NCI-H187 (cell line): ENCODE measurements around the gene GNAT2.

Experiments used
- DNase-seq, 2 experiments: peaks; one replicate each; lab custom pipeline; 2025; lab: John Stamatoyannopoulos, UW

Gene GNAT2

GRCh38 chr1:109609881-109610280, 9.5 kb downstream of the GNAT2 start:
- DNase-seq = no peak

- no peak for DNase-seq
Measured at GRCh38 chr1:109605381-109605780, 14.0 kb downstream of the GNAT2 start.

GRCh38 chr1:109603229-109603628, 16.2 kb downstream of the GNAT2 start:
- no peak for DNase-seq

DNA sequence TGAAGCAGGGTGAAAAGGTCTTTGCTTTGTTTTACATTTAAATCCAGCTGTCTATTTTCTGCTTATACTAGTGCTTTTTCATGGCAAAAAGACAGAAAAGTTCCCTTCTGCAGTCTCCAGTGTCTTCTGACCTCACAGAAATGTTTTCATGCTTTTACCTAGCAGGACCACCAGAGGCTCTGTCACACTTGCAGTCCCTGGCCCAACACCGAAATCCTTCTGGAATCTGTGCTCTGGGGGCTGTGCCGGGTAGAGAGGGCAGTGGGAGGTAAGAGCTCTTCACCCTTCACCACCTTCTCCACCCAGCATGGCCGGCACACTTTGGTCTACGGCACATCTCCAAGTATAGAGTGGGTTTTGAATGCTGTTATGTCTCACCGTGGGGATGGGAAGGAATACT, 20.8 kb downstream of the GNAT2 start:
- DNase-seq = no peak

GRCh38 chr1:109598156-109598555, 21.3 kb downstream of the GNAT2 start:
- DNase-seq = no peak

GRCh38 chr1:109595531-109595930, 23.9 kb downstream of the GNAT2 start:
- no peak for DNase-seq

DNA sequence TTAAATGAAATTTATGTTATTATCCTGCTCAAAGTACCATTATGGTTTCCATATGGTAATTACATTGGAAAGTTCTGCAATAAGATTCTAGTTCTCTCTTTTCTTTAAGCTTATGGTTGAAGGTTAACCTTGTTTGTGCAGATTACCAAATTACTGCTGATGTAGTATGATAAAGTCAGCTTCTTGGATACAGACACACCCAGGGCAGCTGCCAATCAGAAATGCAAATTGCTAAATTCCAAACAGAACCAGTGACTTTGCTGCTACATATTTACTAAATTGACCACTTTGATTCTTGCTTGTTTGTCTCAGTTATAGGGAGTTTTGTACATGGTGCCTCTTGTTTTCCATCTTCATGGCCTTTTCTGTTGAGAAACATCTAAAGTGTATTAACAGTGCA, 26.5 kb downstream of the GNAT2 start:
- no peak for DNase-seq

- no peak for DNase-seq
Measured at GRCh38 chr1:109589679-109590078, 29.7 kb downstream of the GNAT2 start.

- no peak for DNase-seq
Measured at GRCh38 chr1:109589177-109589576, 30.2 kb downstream of the GNAT2 start.

DNA sequence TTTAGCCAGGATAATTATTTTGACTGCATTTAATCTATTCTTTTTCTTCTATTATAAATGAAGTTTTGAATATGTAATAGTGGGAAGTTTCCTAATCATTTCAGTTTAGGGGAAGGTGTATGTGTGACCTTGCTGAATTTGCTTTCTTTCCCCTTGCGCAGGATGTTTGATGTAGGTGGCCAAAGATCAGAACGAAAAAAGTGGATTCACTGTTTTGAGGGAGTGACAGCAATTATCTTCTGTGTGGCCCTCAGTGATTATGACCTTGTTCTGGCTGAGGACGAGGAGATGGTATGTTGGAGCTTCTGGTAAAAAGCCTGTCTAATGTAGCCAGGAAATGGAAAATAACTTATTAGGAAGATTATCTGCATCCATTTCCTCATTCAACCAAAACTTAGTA, 33.4 kb downstream of the GNAT2 start:
- DNase-seq = no peak

GRCh38 chr1:109584766-109585165, 34.6 kb downstream of the GNAT2 start:
- no peak for DNase-seq

- DNase-seq = no peak
Measured at GRCh38 chr1:109582021-109582420, 37.4 kb downstream of the GNAT2 start.

DNA sequence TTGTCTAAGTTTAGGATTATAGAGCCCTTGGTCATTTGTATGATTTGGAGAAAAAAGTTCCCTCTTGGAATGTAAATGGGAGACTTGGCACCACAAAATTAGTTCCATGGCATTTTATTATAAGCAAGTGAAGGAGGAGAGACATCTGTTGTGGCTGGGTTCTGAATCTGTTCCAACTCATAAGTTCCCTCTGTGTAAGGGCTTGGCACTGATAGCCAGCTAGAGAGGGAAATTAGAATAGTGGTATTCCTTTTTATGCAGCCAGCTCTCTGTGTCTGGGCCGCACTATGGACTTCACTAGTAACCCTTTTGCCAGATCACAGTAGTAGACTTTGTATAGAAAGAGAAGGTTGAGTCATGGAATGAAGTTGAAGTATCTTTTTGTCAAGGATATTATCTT, 39.9 kb downstream of the GNAT2 start:
- DNase-seq = no peak

GRCh38 chr1:109578947-109579443, 40.4 kb downstream of the GNAT2 start:
- DNase-seq = no peak

GRCh38 chr1:109573785-109574184, 45.6 kb downstream of the GNAT2 start:
- DNase-seq = no peak

GRCh38 chr1:109570414-109570813, 49.0 kb downstream of the GNAT2 start:
- no peak for DNase-seq

- no peak for DNase-seq
Measured at GRCh38 chr1:109569323-109569722, 50.1 kb downstream of the GNAT2 start.

- no peak for DNase-seq
Measured at GRCh38 chr1:109567877-109568672, 51.3 kb downstream of the GNAT2 start.

- no peak for DNase-seq
Measured at GRCh38 chr1:109566982-109567381, 52.4 kb downstream of the GNAT2 start.

DNA sequence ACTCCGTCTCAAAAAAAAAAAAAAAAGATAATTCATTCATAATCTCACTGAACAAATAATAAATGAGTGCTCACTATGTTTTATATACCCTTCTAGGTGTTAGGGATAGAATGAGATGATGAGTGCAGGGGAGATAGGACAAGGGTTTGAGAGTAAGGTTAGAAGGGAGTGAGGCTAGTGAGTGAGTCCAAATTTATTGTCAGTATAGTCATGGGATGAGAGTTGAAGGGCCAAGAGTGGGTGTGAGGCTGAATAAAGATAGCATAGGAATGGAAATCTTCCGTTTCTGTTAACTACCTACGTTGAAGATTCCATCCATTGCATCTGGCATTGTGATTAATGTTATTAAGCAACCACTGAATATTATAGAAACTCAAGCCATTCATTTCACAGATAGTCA, 54.2 kb downstream of the GNAT2 start:
- DNase-seq = no peak

DNA sequence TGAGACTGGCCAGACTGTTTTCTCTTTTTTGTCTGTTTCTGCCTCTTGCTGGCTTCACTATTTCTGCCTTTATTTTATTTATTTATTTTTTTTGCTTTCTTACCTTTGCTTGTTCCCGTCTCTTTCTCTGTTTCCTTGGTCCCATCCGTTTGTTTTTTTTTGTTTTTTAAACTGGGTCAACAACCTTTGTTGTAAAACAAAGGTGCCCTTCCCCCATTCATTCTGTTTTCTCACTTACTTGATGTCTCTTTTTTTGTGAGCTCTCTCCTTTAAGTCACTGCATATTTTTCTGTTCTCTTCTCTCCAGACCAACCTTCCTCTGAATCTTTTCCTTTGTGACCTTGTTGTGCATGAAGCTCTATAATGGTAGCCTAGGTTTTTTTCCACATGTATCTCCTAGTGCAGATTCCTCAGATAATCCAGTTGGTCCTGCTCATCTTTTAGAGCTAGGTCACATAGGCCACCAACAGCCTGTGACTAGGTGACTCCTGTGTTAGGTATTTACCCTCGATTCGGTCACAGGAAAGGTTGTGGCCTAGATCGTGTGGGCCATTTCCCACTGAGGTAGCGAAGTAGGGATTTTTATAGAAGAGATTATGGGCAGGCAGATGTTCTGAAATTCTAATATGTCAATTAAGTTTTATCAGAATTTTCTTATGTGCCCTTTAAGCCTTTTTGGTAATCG, 55.1 kb downstream of the GNAT2 start:
- DNase-seq = no peak

DNA sequence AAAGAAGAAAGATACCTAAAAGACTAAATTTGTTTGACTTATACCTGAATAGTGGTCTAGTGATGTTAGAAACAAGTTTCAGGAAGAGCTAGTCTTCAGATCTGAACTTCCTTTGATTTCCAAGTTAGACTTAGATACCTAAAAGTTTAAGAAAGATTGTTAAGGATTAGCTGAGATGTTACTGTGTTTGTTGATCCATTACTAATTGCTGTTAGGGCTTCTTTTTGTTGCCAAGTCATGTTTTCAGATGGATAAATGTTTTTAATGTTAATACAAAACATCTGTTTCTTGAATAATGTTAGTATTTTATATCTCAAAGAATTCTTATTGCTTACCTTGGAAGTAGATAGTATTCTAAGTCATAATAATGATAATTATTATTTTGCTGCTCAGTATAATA, 59.4 kb downstream of the GNAT2 start:
- no peak for DNase-seq

DNA sequence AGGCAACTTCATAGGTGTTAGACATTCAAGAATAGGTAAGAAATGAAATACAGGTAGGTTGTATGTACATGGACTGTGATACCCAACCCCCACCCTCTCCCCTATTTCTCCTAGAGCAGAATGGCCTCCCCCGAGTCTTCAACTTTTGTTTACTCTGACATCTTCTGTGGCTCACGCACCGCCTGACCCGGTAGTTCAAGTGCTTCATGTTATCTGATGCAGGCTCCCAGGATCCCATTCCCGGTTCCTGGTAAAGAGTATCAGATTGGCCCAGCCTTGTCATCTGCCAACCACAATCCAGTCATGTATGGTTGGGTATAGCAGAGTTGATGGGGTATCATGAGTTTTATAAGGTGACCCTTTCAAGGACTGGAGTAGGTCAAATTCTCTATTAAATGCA, 61.9 kb downstream of the GNAT2 start:
- DNase-seq = no peak

DNA sequence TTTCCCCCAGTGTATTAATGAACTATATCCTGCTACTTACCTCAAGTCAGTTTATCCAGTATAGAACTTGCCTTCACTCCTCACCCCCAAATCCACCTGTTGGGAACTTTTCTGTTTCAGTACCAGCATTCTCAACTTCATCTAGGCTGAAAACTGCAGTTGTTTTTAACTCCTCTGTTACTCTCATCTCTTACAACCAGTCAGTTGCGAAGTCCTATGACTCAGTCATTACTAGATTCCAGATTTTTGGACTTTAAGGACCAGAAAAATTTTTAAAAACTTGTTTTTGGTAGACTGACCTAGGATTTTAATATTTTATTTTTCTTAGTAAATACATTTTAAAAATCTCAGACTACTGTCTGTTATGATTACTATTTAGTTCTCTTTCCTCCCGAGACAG, 62.9 kb downstream of the GNAT2 start:
- no peak for DNase-seq
